Motor neuron (in vitro differentiated cells): ENCODE measurements around the gene HS2ST1. TPM values are rescaled to one million over a fixed set of nuclear protein-coding genes. Genes with fewer than 3 reads are reported as not detected.

ENCODE experiments used
- ATAC-seq, 8 experiments: fragments of 200-7000 bp; cut with Tn5 transposase; replicated peaks in 6 of 8; 2 replicates each; pipeline ENCODE4 v1.8.0; 2021; ENCODE audit warnings: mild to moderate bottlenecking in 8 of 8, moderate library complexity in 8 of 8
- H3K27ac ChIP-seq, 2 donors: fragments of 250-450 bp; sonication (Bioruptor Pico); 2 replicates each; pipeline ENCODE4 v1.9.0; 2021; ENCODE audit warnings: antibody characterized with exemption in 2 of 2, mild to moderate bottlenecking in 2 of 2, moderate library complexity in 1 of 2
- H3K4me1 ChIP-seq, 2 donors: fragments of 250-450 bp; sonication (Bioruptor Pico); replicated peaks in 1 of 2; 2 replicates each; pipeline ENCODE4 v1.6.1; 2021; ENCODE audit warnings: antibody characterized with exemption in 2 of 2, mild to moderate bottlenecking in 2 of 2, moderate library complexity in 1 of 2
- H3K4me3 ChIP-seq, 5 donors: fragments of 250-450 bp; sonication (Bioruptor Pico); 2 replicates each; pipeline ENCODE4 v1.9.0; 2021; ENCODE audit warnings: antibody characterized with exemption in 5 of 5, mild to moderate bottlenecking in 5 of 5, moderate library complexity in 4 of 5
- WGBS, 10 experiments: fragments of 450-650 bp; shearing (Covaris generic); methylation state at CpG; one replicate each; pipeline ENCODE4 v1.0.0; 2022; 5-methylcytosine and 5-hydroxymethylcytosine counted together
- in situ Hi-C, 9 experiments: fragments of 400-800 bp; cut with MboI; loops; one replicate each; pipeline ENCODE4 v1.15.0; 2021; ENCODE audit warnings: low sequenced_read_pairs in 9 of 9, low pct_unique_long_range_greater_than_20kb in 2 of 9; ENCODE audit not compliant: unreplicated experiment in 9 of 9
- total RNA-seq, 8 experiments: library from RNA; unstranded; fragments of 300-600 nt; gene quantifications; 2 replicates each; pipeline versions ENCODE4 v1.2.3 to v1.2.4, GENCODE V29; 2022

The HS2ST1 gene
- total RNA-seq, 8 experiments from 2014 or later: 12.2 to 43.6 (median 23.0) TPM

- no peak overlapping the region for H3K4me3 ChIP-seq
- H3K4me1 ChIP-seq: peaks cover 0 to 7% of the 10 kb centered on the region in 2 donors
- no peak overlapping the region for H3K27ac ChIP-seq
- ATAC-seq: peak in 1 of 8 experiments; percentile 31
- 53 to 100% (median 85%) methylated on average over 2 to 5 of the region's 5 CpGs; no CpG with 5 or more reads in 2 of the 10 experiments for WGBS, 10 experiments
- in situ Hi-C loops: no loop called here
Measured at GRCh38 chr1:87119541-87120140, 205.2 kb downstream of the HS2ST1 start.

GRCh38 chr1:87120779-87121178 is 206.3 kb downstream of the HS2ST1 start:
- in situ Hi-C loops: no loop called here
- peaks cover 0 to 7% of the 10 kb centered on the region in 2 donors for H3K4me1 ChIP-seq
- H3K27ac ChIP-seq: no peak overlapping the region
- no peak overlapping the region for H3K4me3 ChIP-seq
- ATAC-seq: no peak
- WGBS, 10 experiments: 100% methylated on average over 1 of the region's 2 CpGs; no CpG with 5 or more reads in 9 of the 10 experiments

- 17 to 86% (median 64%) methylated on average over 1 to 7 of the region's 7 CpGs; no CpG with 5 or more reads in 4 of the 10 experiments for WGBS, 10 experiments
- no peak overlapping the region for H3K27ac ChIP-seq
- no peak overlapping the region for H3K4me3 ChIP-seq
- in situ Hi-C loops: no loop called here
- peaks cover 0 to 7% of the 10 kb centered on the region in 2 donors for H3K4me1 ChIP-seq
- ATAC-seq: peak in 3 of 8 experiments; percentile 7 to 32 (median 19)
Measured at GRCh38 chr1:87121711-87122163, 207.3 kb downstream of the HS2ST1 start.

- no peak overlapping the region for H3K27ac ChIP-seq
- H3K4me1 ChIP-seq: peaks cover 0 to 7% of the 10 kb centered on the region in 2 donors
- in situ Hi-C loops: no loop called here
- H3K4me3 ChIP-seq: no peak overlapping the region
- WGBS, 10 experiments: 100% methylated on average over 1 of the region's 1 CpG; no CpG with 5 or more reads in 7 of the 10 experiments
- peak in 2 of 8 experiments; percentile 38 to 62 for ATAC-seq
Measured at GRCh38 chr1:87122243-87122642, 207.8 kb downstream of the HS2ST1 start.

GRCh38 chr1:87123610-87124009 is 209.2 kb downstream of the HS2ST1 start:
- no peak overlapping the region for H3K27ac ChIP-seq
- WGBS, 10 experiments: 74 to 97% (median 88%) methylated on average over 3 to 6 of the region's 6 CpGs; no CpG with 5 or more reads in 1 of the 10 experiments
- in situ Hi-C loops: no loop called here
- no peak overlapping the region for H3K4me3 ChIP-seq
- H3K4me1 ChIP-seq: no peaks in the 10 kb centered on the region
- ATAC-seq: no peak

- in situ Hi-C loops: loop anchor here in 4 of 9 experiments (25.0 kb wide), 4 partner anchors 210 to 1735 kb away; partner anchors contain the start of gene LMO4 (in 2 of the 4)
- no peak overlapping the region for H3K27ac ChIP-seq
- ATAC-seq: no peak
- 45 to 100% (median 84%) methylated on average over 1 to 6 of the region's 6 CpGs for WGBS, 10 experiments
- peaks cover 1 to 2% of the 10 kb centered on the region in 2 donors for H3K4me1 ChIP-seq
- H3K4me3 ChIP-seq: no peak overlapping the region
Measured at GRCh38 chr1:87126886-87127505, 212.6 kb downstream of the HS2ST1 start.

- ATAC-seq: no peak
- whole genome bisulfite sequencing, 10 experiments: 80 to 100% (median 100%) methylated on average over 1 to 3 of the region's 3 CpGs; no CpG with 5 or more reads in 3 of the 10 experiments
- Histone ChIP-seq H3K4me1 (peaks cover 3% of the 10 kb centered on the region in 2 donors), H3K27ac (no peak overlapping the region), H3K4me3 (no peak overlapping the region)
- in situ Hi-C loops: loop anchor here in 4 of 9 experiments (25.0 kb wide), 4 partner anchors 210 to 1735 kb away; partner anchors contain the start of gene LMO4 (in 2 of the 4)
Measured at GRCh38 chr1:87127581-87127980, 213.1 kb downstream of the HS2ST1 start.

- Histone ChIP-seq H3K4me3 (no peak overlapping the region), H3K4me1 (peaks cover 3 to 4% of the 10 kb centered on the region in 2 donors), H3K27ac (no peak overlapping the region)
- ATAC-seq: peak in 2 of 8 experiments; percentile 23 to 27
- in situ Hi-C loops: loop anchor here in 4 of 9 experiments (25.0 kb wide), 4 partner anchors 208 to 1733 kb away; partner anchors contain the start of gene LMO4 (in 2 of the 4)
- 57 to 100% (median 89%) methylated on average over 1 of the region's 1 CpG; no CpG with 5 or more reads in 3 of the 10 experiments for WGBS, 10 experiments
Measured at GRCh38 chr1:87129038-87129437, 214.6 kb downstream of the HS2ST1 start.

GRCh38 chr1:87129606-87130005 is 215.2 kb downstream of the HS2ST1 start:
- 0 to 95% (median 80%) methylated on average over 1 to 8 of the region's 8 CpGs; no CpG with 5 or more reads in 2 of the 10 experiments for WGBS, 10 experiments
- ATAC-seq: peak in 2 of 8 experiments; percentile 13 to 49
- H3K4me1 ChIP-seq: peaks cover 3 to 9% of the 10 kb centered on the region in 2 donors
- no peak overlapping the region for H3K27ac ChIP-seq
- in situ Hi-C loops: loop anchor here in 4 of 9 experiments (25.0 kb wide), 4 partner anchors 208 to 1733 kb away; partner anchors contain the start of gene LMO4 (in 2 of the 4)
- H3K4me3 ChIP-seq: no peak overlapping the region

- H3K27ac ChIP-seq: no peak overlapping the region
- H3K4me1 ChIP-seq: peaks cover 3 to 12% of the 10 kb centered on the region in 2 donors
- in situ Hi-C loops: loop anchor here in 4 of 9 experiments (25.0 kb wide), 4 partner anchors 207 to 1732 kb away; partner anchors contain the start of gene LMO4 (in 2 of the 4)
- WGBS, 10 experiments: 87 to 100% (median 98%) methylated on average over 1 to 4 of the region's 4 CpGs; no CpG with 5 or more reads in 2 of the 10 experiments
- ATAC-seq: no peak
- H3K4me3 ChIP-seq: no peak overlapping the region
Measured at GRCh38 chr1:87130438-87130837, 216.0 kb downstream of the HS2ST1 start.

- WGBS, 10 experiments: 0 to 60% (median 11%) methylated on average over 1 to 15 of the region's 32 CpGs; no CpG with 5 or more reads in 4 of the 10 experiments
- H3K27ac ChIP-seq: no peak overlapping the region
Measured at GRCh38 chr1:87131809-87132283, 217.4 kb downstream of the HS2ST1 start.

GRCh38 chr1:87132284-87132870 is 217.9 kb downstream of the HS2ST1 start:
- no peak for ATAC-seq
- 70 to 100% (median 97%) methylated on average over 1 to 38 of the region's 47 CpGs; no CpG with 5 or more reads in 1 of the 10 experiments for WGBS, 10 experiments
- no peak overlapping the region for H3K27ac ChIP-seq

More at GRCh38 chr1:87131809-87132283, 217.4 kb downstream of the HS2ST1 start:
- peak; percentile 82 to 100 (median 97) for ATAC-seq
- H3K4me1 ChIP-seq: peaks cover 8 to 17% of the 10 kb centered on the region in 2 donors
- H3K4me3 ChIP-seq: peak overlapping the region in 3 of 5 donors; percentile 13 to 30 (median 16)
- in situ Hi-C loops: loop anchor here in 4 of 9 experiments (25.0 kb wide), 4 partner anchors 205 to 1730 kb away; partner anchors contain the start of gene LMO4 (in 2 of the 4)

More at GRCh38 chr1:87132284-87132870, 217.9 kb downstream of the HS2ST1 start:
- Histone ChIP-seq H3K4me1 (peaks cover 12 to 20% of the 10 kb centered on the region in 2 donors), H3K4me3 (no peak overlapping the region)
- in situ Hi-C loops: loop anchor here in 4 of 9 experiments (25.0 kb wide), 4 partner anchors 205 to 1730 kb away; partner anchors contain the start of gene LMO4 (in 2 of the 4)
